IPS DF 6.9 (cell line): Measurements from ENCODE around the gene CFAP73.

Experiments
- DNase-seq: peaks from one replicate; pipeline ENCODE4 v3.0.0-alpha.2; 2013; ENCODE audit warnings: low read depth, low spot score
- H3K27ac ChIP-seq: one replicate; pipeline ENCODE4 v1.5.1; 2013; ENCODE audit warnings: low read length, control low read depth
- H3K27me3 ChIP-seq: 2 replicates; pipeline ENCODE4 v1.6.1; 2013; ENCODE audit warnings: mild to moderate bottlenecking, low read length; ENCODE audit not compliant: control insufficient read depth, insufficient read depth
- H3K36me3 ChIP-seq: 2 replicates; pipeline ENCODE4 v1.6.1; 2013; ENCODE audit warnings: low read length; ENCODE audit not compliant: control insufficient read depth, insufficient read depth
- H3K4me1 ChIP-seq: 2 replicates; pipeline ENCODE4 v1.6.1; 2013; ENCODE audit warnings: low read length; ENCODE audit not compliant: control insufficient read depth, insufficient read depth
- H3K4me3 ChIP-seq: 2 replicates; pipeline ENCODE4 v1.5.1; 2013; ENCODE audit warnings: mild to moderate bottlenecking, low read length
- H3K9me3 ChIP-seq: 2 replicates; pipeline ENCODE4 v1.6.1; 2013; ENCODE audit warnings: low read length, inconsistent platforms; ENCODE audit not compliant: control insufficient read depth, insufficient read depth
- WGBS: extraction: QIAGEN DNeasy Blood & Tissue Kit; methylation state at CpG from one replicate; pipeline ENCODE4 v1.1.7; 2013; ENCODE audit warnings: mixed read lengths, missing lambda C conversion rate; ENCODE audit not compliant: insufficient read length, insufficient coverage; 5-methylcytosine and 5-hydroxymethylcytosine counted together

CFAP73 gene

GRCh38 chr12:113164014-113164413, 14.5 kb downstream of the CFAP73 start:
- Histone ChIP-seq H3K36me3 (peaks cover 56% of the 10 kb centered on the region), H3K4me3 (no peak overlapping the region), H3K27ac (no peak overlapping the region), H3K4me1 (peaks cover 10% of the 10 kb centered on the region; the same call in 1 of the 2 replicates), H3K9me3 (no peaks in the 10 kb centered on the region), H3K27me3 (no peaks in the 10 kb centered on the region)
- no CpG with 5 or more reads among the region's 13 CpGs for WGBS
- no peak for DNase-seq

DNA sequence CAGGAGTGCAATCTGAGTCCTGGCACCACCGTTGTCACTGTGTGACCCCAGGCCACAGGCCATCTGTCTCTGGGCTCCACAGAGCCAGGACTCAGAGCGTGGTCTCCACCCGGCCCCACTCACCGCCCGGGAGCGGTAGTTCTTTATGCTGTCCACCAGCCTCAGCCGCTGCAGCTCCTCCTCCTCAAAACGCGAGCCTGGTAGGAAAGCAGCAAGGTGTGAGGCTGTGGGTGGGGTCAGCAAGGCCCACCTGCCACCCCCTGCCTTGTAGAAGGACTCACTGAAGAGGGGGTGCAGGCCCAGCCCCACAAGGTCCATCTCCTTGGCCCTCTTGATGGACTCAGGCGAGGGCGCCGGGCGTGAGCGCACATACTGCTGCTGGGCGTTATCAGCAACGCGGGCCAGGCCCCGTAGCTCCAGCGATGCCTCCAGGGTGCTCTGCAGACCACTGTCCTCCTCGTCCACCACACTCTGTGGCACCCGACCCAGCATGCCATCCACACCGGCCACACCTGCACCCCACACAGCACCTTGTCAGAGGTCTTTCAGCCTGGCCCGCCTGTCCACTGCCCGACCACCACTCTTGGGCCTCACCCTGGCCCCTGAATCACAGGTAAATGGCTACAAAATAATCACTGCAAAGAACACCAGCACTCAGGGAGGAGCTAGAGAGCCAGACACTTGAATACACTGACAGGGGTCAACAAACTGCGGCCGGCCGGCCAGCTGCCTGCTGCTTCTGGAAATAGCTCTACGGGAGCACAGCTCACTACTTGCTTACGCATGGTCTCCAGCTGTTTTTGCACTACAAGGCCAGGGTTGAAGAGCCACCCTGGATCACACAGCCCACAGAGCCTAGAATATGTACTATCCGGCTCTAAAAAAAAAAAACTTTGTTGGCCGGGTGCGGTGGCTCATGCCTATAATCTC, 16.3 kb downstream of the CFAP73 start:
- Histone ChIP-seq H3K27me3 (no peaks in the 10 kb centered on the region), H3K27ac (no peak overlapping the region), H3K4me1 (peaks cover 10% of the 10 kb centered on the region; the same call in 1 of the 2 replicates), H3K9me3 (no peaks in the 10 kb centered on the region), H3K4me3 (no peak overlapping the region), H3K36me3 (peaks cover 47% of the 10 kb centered on the region)
- WGBS = no CpG with 5 or more reads among the region's 32 CpGs
- no peak for DNase-seq

DNA sequence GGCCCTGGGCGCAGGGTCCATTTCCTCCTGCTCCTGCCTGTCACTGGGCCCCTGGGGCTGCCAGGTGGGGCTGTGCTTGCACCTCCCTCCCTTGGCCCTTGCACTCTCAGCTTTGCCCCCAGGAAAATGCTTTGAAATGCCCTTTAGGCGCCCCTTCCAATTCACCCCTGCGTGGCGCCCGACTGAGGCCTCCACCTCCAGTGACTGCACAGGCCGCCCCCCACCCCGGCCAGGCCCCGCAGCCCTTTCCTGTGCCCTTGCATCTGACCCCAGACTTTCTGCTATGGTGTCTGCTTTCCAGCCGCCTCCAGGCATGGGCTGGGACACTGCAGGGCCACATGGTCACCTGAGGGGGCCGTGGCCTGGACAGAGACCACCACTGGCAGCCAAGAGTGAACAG, 18.3 kb downstream of the CFAP73 start:
- peaks cover 43% of the 10 kb centered on the region for H3K36me3 ChIP-seq
- H3K27me3 ChIP-seq = no peaks in the 10 kb centered on the region
- no CpG with 5 or more reads among the region's 10 CpGs for WGBS
- H3K27ac ChIP-seq = no peak overlapping the region
- no peak overlapping the region for H3K4me3 ChIP-seq
- H3K9me3 ChIP-seq = no peaks in the 10 kb centered on the region
- DNase-seq = no peak
- H3K4me1 ChIP-seq = 0 out of 2 replicates have a peak, but pooled peaks cover 2% of the 10 kb centered on the region

GRCh38 chr12:113169697-113170096, 20.2 kb downstream of the CFAP73 start:
- no peak for DNase-seq
- peaks cover 50% of the 10 kb centered on the region for H3K36me3 ChIP-seq
- no CpG with 5 or more reads among the region's 13 CpGs for WGBS
- H3K4me3 ChIP-seq = no peak overlapping the region
- H3K4me1 ChIP-seq = no peaks in the 10 kb centered on the region
- H3K27me3 ChIP-seq = no peaks in the 10 kb centered on the region
- no peak overlapping the region for H3K27ac ChIP-seq
- H3K9me3 ChIP-seq = no peaks in the 10 kb centered on the region

- Histone ChIP-seq H3K4me1 (no peaks in the 10 kb centered on the region), H3K27ac (no peak overlapping the region), H3K4me3 (no peak overlapping the region), H3K27me3 (no peaks in the 10 kb centered on the region), H3K9me3 (no peaks in the 10 kb centered on the region), H3K36me3 (peaks cover 48% of the 10 kb centered on the region)
- WGBS = no CpG with 5 or more reads among the region's 5 CpGs
- DNase-seq = no peak
Observed at GRCh38 chr12:113170457-113170856, 20.9 kb downstream of the CFAP73 start.

GRCh38 chr12:113170926-113171325, 21.4 kb downstream of the CFAP73 start:
- no CpG with 5 or more reads among the region's 4 CpGs for whole genome bisulfite sequencing
- peaks cover 43% of the 10 kb centered on the region for H3K36me3 ChIP-seq

GRCh38 chr12:113171543-113171942, 22.0 kb downstream of the CFAP73 start:
- no peak overlapping the region for H3K27ac ChIP-seq
- H3K9me3 ChIP-seq = no peaks in the 10 kb centered on the region
- H3K4me3 ChIP-seq = no peak overlapping the region
- WGBS = no CpG with 5 or more reads among the region's 9 CpGs
- peaks cover 39% of the 10 kb centered on the region for H3K36me3 ChIP-seq
- no peaks in the 10 kb centered on the region for H3K27me3 ChIP-seq
- DNase-seq = no peak
- no peaks in the 10 kb centered on the region for H3K4me1 ChIP-seq

More at GRCh38 chr12:113170926-113171325, 21.4 kb downstream of the CFAP73 start:
- Histone ChIP-seq H3K4me3 (no peak overlapping the region), H3K9me3 (no peaks in the 10 kb centered on the region), H3K27me3 (no peaks in the 10 kb centered on the region), H3K27ac (no peak overlapping the region), H3K4me1 (no peaks in the 10 kb centered on the region)
- DNase-seq = no peak

GRCh38 chr12:113172185-113172584, 22.7 kb downstream of the CFAP73 start:
- H3K4me3 ChIP-seq = no peak overlapping the region
- H3K9me3 ChIP-seq = no peaks in the 10 kb centered on the region
- no peak for DNase-seq
- no peaks in the 10 kb centered on the region for H3K4me1 ChIP-seq
- no peak overlapping the region for H3K27ac ChIP-seq
- peaks cover 45% of the 10 kb centered on the region for H3K36me3 ChIP-seq
- WGBS = no CpG with 5 or more reads among the region's 20 CpGs
- H3K27me3 ChIP-seq = no peaks in the 10 kb centered on the region

DNA sequence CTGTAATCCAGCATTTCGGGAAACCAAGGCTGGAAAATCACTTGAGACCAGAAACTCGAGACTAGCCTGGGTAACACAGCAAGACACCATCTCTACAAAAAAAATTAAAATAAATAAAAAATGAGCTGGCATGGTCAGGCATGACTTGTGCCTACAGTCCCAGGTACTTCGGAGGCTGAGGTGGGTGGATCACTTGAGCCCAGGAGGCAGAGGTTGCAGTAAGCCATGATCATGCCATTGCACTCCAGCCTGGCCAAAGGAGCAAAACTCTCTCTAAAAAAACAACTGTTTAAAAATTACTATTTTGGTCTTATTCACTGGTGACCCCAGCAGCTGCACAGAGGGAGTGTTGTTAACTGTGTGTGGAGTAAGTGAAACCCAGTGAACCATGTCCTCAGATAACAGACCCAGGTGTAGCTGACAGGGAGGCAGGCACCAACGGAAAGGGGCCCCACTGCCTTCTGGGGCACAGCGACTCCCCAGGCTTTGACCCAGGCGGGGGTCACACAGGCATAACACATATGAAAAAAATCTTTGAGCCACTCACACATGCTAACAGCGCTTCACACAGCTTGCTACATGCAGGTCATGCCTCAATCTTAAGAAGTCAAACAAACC, 23.7 kb downstream of the CFAP73 start:
- WGBS = no CpG with 5 or more reads among the region's 7 CpGs
- DNase-seq = no peak
- Histone ChIP-seq H3K27me3 (no peaks in the 10 kb centered on the region), H3K4me3 (no peak overlapping the region), H3K4me1 (no peaks in the 10 kb centered on the region), H3K36me3 (peaks cover 46% of the 10 kb centered on the region), H3K27ac (no peak overlapping the region), H3K9me3 (no peaks in the 10 kb centered on the region)

GRCh38 chr12:113174461-113175384, 25.2 kb downstream of the CFAP73 start:
- no peaks in the 10 kb centered on the region for H3K27me3 ChIP-seq
- H3K9me3 ChIP-seq = no peaks in the 10 kb centered on the region
- no peak overlapping the region for H3K27ac ChIP-seq
- peaks cover 47% of the 10 kb centered on the region for H3K36me3 ChIP-seq
- no peak overlapping the region for H3K4me3 ChIP-seq
- WGBS = no CpG with 5 or more reads among the region's 32 CpGs
- no peak for DNase-seq
- no peaks in the 10 kb centered on the region for H3K4me1 ChIP-seq
